ENCODE data around the gene PAX5.

DNA sequence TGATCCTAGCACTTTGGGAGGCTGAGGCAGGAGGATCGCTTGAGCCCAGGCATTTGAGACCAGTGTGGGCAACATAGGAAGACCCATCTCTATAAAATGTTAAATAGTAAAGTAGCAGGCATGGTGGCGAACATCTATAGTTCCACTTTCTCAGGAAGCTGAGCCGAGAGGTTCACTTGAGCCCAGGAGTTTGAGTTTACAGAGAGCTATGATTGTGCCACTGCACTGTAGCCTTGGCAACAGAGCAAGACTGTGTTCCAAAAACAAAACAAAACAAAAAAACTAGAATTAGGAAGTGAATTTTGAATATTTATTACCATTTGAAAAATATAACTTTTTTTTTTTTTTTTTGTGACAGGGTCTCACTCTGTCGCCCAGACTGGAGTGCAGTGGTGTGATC, 26.8 kb upstream of the PAX5 start:
- no peak for TF ChIP-seq CTCF (IDR thresholded peaks at IDR 0.05; ENCODE audit: low read length)
- TF ChIP-seq EZH2 (optimal IDR thresholded peaks at IDR 0.05; ENCODE audit: low read depth, low read length): no peak
